Smooth muscle cell (in vitro differentiated cells): ENCODE results near the gene TRIP6. TPM values are rescaled to one million over a fixed set of nuclear protein-coding genes. Genes with fewer than 3 reads are reported as not detected.

Experiments
- DNase-seq: peaks from one replicate; lab custom pipeline; 2025; ENCODE audit not compliant: unreplicated experiment; lab: John Stamatoyannopoulos, UW
- H2AFZ ChIP-seq: fragments of 200-600 bp; sonication (generic); 2 replicates; pipeline ENCODE4 v1.6.0; 2016; ENCODE audit warnings: antibody characterized with exemption, low read depth, mild to moderate bottlenecking
- H3F3A ChIP-seq: fragments of 200-600 bp; sonication (generic); 2 replicates; pipeline ENCODE4 v1.6.0; 2017; ENCODE audit warnings: antibody characterized with exemption, low read depth
- H3K27ac ChIP-seq: fragments of 200-600 bp; sonication (generic); 2 replicates; pipeline ENCODE4 v1.5.1; 2016; ENCODE audit warnings: low read depth, mild to moderate bottlenecking
- H3K27me3 ChIP-seq: fragments of 200-600 bp; sonication (generic); 2 replicates; pipeline ENCODE4 v1.6.1; 2016; ENCODE audit warnings: low read depth, mild to moderate bottlenecking
- H3K36me3 ChIP-seq: fragments of 200-600 bp; sonication (generic); 2 replicates; pipeline ENCODE4 v1.5.1; 2016; ENCODE audit warnings: low read depth
- H3K4me1 ChIP-seq: fragments of 200-600 bp; sonication (generic); 2 replicates; pipeline ENCODE4 v1.5.1; 2016; ENCODE audit warnings: low read depth
- H3K4me2 ChIP-seq: fragments of 200-600 bp; sonication (generic); 2 replicates; pipeline ENCODE4 v1.6.0; 2016; ENCODE audit warnings: mild to moderate bottlenecking
- H3K4me3 ChIP-seq: fragments of 200-600 bp; sonication (generic); 2 replicates; pipeline ENCODE4 v1.5.1; 2016; ENCODE audit warnings: mild to moderate bottlenecking
- H3K79me2 ChIP-seq: fragments of 200-600 bp; sonication (generic); 2 replicates; pipeline ENCODE4 v1.6.0; 2016; ENCODE audit warnings: low read depth, mild to moderate bottlenecking
- H3K9ac ChIP-seq: fragments of 200-600 bp; sonication (generic); 2 replicates; pipeline ENCODE4 v1.6.0; 2016; ENCODE audit warnings: low read depth
- H3K9me3 ChIP-seq: fragments of 200-600 bp; sonication (generic); replicated peaks from 2 replicates; pipeline ENCODE4 v1.5.1; 2016; ENCODE audit warnings: low read depth
- H4K20me1 ChIP-seq: fragments of 200-600 bp; sonication (generic); 2 replicates; pipeline ENCODE4 v1.6.0; 2016; ENCODE audit warnings: low read depth
- CTCF ChIP-seq: fragments of 200-600 bp; sonication (generic); IDR thresholded peaks from 2 replicates; pipeline ENCODE4 v1.5.1; 2017; ENCODE audit warnings: borderline replicate concordance, mild to moderate bottlenecking, antibody characterized with exemption; ENCODE audit not compliant: insufficient read depth, poor library complexity, severe bottlenecking
- WGBS: methylation state at CpG from one replicate; pipeline ENCODE4 v1.1.7; 2016; ENCODE audit warnings: low lambda C conversion rate; 5-methylcytosine and 5-hydroxymethylcytosine counted together
- polyA plus RNA-seq: library from polyadenylated mRNA; unstranded; fragments of >200 nt; fragmentation: Nextera tagmentation; extraction: Ambion mirVana; gene quantifications from 2 replicates; pipeline ENCODE4 v1.2.1, GENCODE V29; 2016
- total RNA-seq: library from RNA; depleted of rRNA; stranded (reverse); fragments of >200 nt; gene quantifications from 2 replicates; pipeline ENCODE4 v1.2.3, GENCODE V29; 2014

TRIP6 gene
- total and polyA plus RNA-seq, 2 experiments from 2014 or later: 46.8 to 65.6 TPM

- Histone ChIP-seq H3K27ac (no peak overlapping the region), H3K9ac (no peak overlapping the region), H3K4me2 (no peak overlapping the region), H3F3A (peaks cover 40% of the 10 kb centered on the region), H3K27me3 (no peaks in the 10 kb centered on the region), H3K4me3 (no peak overlapping the region), H4K20me1 (peaks cover 50% of the 10 kb centered on the region), H3K9me3 (no peaks in the 10 kb centered on the region), H3K4me1 (peaks cover 14% of the 10 kb centered on the region), H2AFZ (no peak overlapping the region), H3K79me2 (peaks cover 43% of the 10 kb centered on the region), H3K36me3 (no peaks in the 10 kb centered on the region)
- DNase-seq: no peak
- 93% methylated on average over 29 of the region's 29 CpGs for WGBS
- no peak for TF ChIP-seq CTCF
These were observed 17.7 kb downstream of the TRIP6 start for GRCh38 chr7:100884736-100885439.

GRCh38 chr7:100885440-100886141, 18.4 kb downstream of the TRIP6 start:
- peaks cover 40% of the 10 kb centered on the region for H3F3A ChIP-seq
- no peak for DNase-seq
- H3K36me3 ChIP-seq: no peaks in the 10 kb centered on the region
- WGBS: 95% methylated on average over 22 of the region's 22 CpGs
- TF ChIP-seq CTCF: no peak
- H3K9me3 ChIP-seq: no peaks in the 10 kb centered on the region
- peaks cover 14% of the 10 kb centered on the region for H3K4me1 ChIP-seq
- H3K9ac ChIP-seq: no peak overlapping the region
- H3K27ac ChIP-seq: no peak overlapping the region
- peaks cover 43% of the 10 kb centered on the region for H4K20me1 ChIP-seq
- H3K4me2 ChIP-seq: no peak overlapping the region
- H3K4me3 ChIP-seq: no peak overlapping the region
- no peaks in the 10 kb centered on the region for H3K27me3 ChIP-seq
- H3K79me2 ChIP-seq: peaks cover 36% of the 10 kb centered on the region
- H2AFZ ChIP-seq: no peak overlapping the region

- Histone ChIP-seq H3K27me3 (no peaks in the 10 kb centered on the region), H3K9me3 (no peaks in the 10 kb centered on the region), H3K4me1 (peaks cover 19% of the 10 kb centered on the region), H2AFZ (no peak overlapping the region), H3F3A (peaks cover 40% of the 10 kb centered on the region), H3K36me3 (no peaks in the 10 kb centered on the region), H3K4me2 (no peak overlapping the region), H3K27ac (no peak overlapping the region), H4K20me1 (peaks cover 35% of the 10 kb centered on the region), H3K79me2 (peaks cover 29% of the 10 kb centered on the region), H3K4me3 (no peak overlapping the region), H3K9ac (no peak overlapping the region)
- WGBS: 94% methylated on average over 27 of the region's 27 CpGs
- DNase-seq: no peak
- no peak for TF ChIP-seq CTCF
These were observed 19.2 kb downstream of the TRIP6 start for GRCh38 chr7:100886142-100886935.
